IMR-90 (cell line): ENCODE results near the gene PVALEF.

Source experiments
- CEBPB ChIP-seq: IDR thresholded peaks from 2 replicates; pipeline ENCODE4 v1.6.1; 2012; ENCODE audit warnings: low read depth, low read length, improper control_type of control experiment
- MXI1 ChIP-seq: IDR thresholded peaks from 2 replicates; pipeline ENCODE4 v1.6.1; 2012; ENCODE audit warnings: low read depth, mild to moderate bottlenecking, low read length, moderate library complexity, borderline replicate concordance
- POLR2A ChIP-seq: IDR thresholded peaks from 2 replicates; pipeline ENCODE4 v1.6.1; 2012; ENCODE audit warnings: mild to moderate bottlenecking, low read depth, low read length
- RAD21 ChIP-seq: IDR thresholded peaks from 2 replicates; pipeline ENCODE4 v1.6.1; 2012; ENCODE audit warnings: low read length, improper control_type of control experiment
- TF ChIP-seq, protein P1 (sequence below): conservative IDR thresholded peaks from 2 replicates; pipeline ENCODE4 v1.5.1; 2012; ENCODE audit warnings: mild to moderate bottlenecking, low read depth, low read length, improper control_type of control experiment

DNA sequence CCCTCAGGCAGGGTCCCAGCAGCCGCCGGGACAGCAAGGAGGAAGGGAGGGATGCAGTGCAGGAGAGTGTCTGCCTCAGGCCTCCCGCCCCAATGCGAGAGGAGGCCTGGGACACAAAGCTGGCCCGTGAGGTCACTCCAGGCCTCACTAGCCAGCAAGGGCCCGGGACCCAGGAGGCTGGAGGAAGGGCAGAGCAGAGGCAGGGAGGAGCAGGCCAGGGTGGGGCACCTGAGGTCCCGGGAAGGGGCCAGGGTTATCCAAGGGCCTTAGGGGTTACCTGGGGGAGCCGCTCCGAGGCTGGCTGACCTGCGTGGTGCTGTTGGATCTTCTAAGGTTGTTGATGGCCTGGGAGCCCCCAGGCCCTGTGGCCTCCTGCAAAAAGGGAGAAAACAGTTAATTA is 43.3 kb downstream of the PVALEF start:
- no peak for TF ChIP-seq RAD21
- no peak for TF ChIP-seq MXI1
- TF ChIP-seq, protein P1, sequence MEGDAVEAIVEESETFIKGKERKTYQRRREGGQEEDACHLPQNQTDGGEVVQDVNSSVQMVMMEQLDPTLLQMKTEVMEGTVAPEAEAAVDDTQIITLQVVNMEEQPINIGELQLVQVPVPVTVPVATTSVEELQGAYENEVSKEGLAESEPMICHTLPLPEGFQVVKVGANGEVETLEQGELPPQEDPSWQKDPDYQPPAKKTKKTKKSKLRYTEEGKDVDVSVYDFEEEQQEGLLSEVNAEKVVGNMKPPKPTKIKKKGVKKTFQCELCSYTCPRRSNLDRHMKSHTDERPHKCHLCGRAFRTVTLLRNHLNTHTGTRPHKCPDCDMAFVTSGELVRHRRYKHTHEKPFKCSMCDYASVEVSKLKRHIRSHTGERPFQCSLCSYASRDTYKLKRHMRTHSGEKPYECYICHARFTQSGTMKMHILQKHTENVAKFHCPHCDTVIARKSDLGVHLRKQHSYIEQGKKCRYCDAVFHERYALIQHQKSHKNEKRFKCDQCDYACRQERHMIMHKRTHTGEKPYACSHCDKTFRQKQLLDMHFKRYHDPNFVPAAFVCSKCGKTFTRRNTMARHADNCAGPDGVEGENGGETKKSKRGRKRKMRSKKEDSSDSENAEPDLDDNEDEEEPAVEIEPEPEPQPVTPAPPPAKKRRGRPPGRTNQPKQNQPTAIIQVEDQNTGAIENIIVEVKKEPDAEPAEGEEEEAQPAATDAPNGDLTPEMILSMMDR = no peak
- TF ChIP-seq POLR2A = no peak
- TF ChIP-seq CEBPB = no peak
